T-cell (primary cell): ENCODE data around the gene RNF13. TPM values are rescaled to one million over a fixed set of nuclear protein-coding genes. Genes with fewer than 3 reads are reported as not detected.

Experiments used
- ATAC-seq, 4 experiments: fragments of 200-7000 bp in 3 of 4; fragments of 150-1000 bp in 1 of 4; cut with Tn5 transposase; replicated peaks in 1 of 4; 1 replicate in 3 of 4; 2 replicates in 1 of 4; pipeline ENCODE4 v1.10.0; 2021; ENCODE audit warnings: moderate library complexity in 3 of 4, mild to moderate bottlenecking in 2 of 4, moderate number of reproducible peaks in 1 of 4
- CTCF ChIA-PET, 2 donors: fragments of 300-600 bp; sonication (Branson Sonifier 250); formaldehyde crosslinking; loops; one replicate each; lab custom pipeline; 2022; ENCODE audit warnings: antibody characterized with exemption in 2 of 2; lab: Charles Lee
- POLR2A ChIA-PET, 2 donors: fragments of 300-600 bp; sonication (Branson Sonifier 250); formaldehyde crosslinking; loops; one replicate each; lab custom pipeline; 2022; ENCODE audit warnings: antibody characterized with exemption in 2 of 2; lab: Charles Lee
- DNase-seq, 35 experiments: peaks; one replicate each; pipeline versions ENCODE4 v3.0.0 to v3.0.0-alpha.2; 2013 to 2023
- H3K27ac ChIP-seq: one replicate; pipeline ENCODE4 v1.5.1; 2013; ENCODE audit warnings: low read length
- H3K27me3 ChIP-seq, 2 experiments: replicated peaks in 1 of 2; 1 replicate in 1 of 2; 2 replicates in 1 of 2; pipeline versions ENCODE4 v1.6.1 to v1.7.0; 2013; ENCODE audit warnings: low read length in 1 of 2, mixed read lengths in 1 of 2; ENCODE audit not compliant: control insufficient read depth in 2 of 2, insufficient read depth in 2 of 2; ENCODE audit errors: extremely low read depth in 1 of 2
- H3K36me3 ChIP-seq, 2 donors: 1 replicate in 1 of 2; 2 replicates in 1 of 2; pipeline versions ENCODE4 v1.6.1 to v1.7.0; 2013; ENCODE audit warnings: low read length in 1 of 2; ENCODE audit not compliant: control insufficient read depth in 2 of 2, insufficient read depth in 1 of 2; ENCODE audit errors: extremely low read depth in 1 of 2
- H3K4me1 ChIP-seq, 2 experiments: 1 replicate in 1 of 2; 2 replicates in 1 of 2; pipeline versions ENCODE4 v1.6.1 to v1.7.0; 2013; ENCODE audit warnings: low read length in 2 of 2, mixed read lengths in 1 of 2; ENCODE audit not compliant: insufficient read depth in 2 of 2, control insufficient read depth in 1 of 2; ENCODE audit errors: extremely low read depth in 1 of 2
- H3K4me3 ChIP-seq, 2 donors: 1 replicate in 1 of 2; 2 replicates in 1 of 2; pipeline versions ENCODE4 v1.5.1 to v1.7.0; 2013; ENCODE audit warnings: mild to moderate bottlenecking in 2 of 2, low read length in 1 of 2, moderate library complexity in 1 of 2; ENCODE audit not compliant: control insufficient read depth in 1 of 2; ENCODE audit errors: extremely low read depth in 1 of 2
- H3K9me3 ChIP-seq: 2 replicates; pipeline ENCODE4 v1.7.0; 2013
- H3K27ac Mint-ChIP-seq, 2 donors: one replicate each; pipeline ENCODE4 v1.8.0; 2020 to 2021; ENCODE audit warnings: mild to moderate bottlenecking in 2 of 2, mixed read lengths in 2 of 2
- H3K27me3 Mint-ChIP-seq, 2 donors: one replicate each; pipeline ENCODE4 v1.8.0; 2021 to 2022; ENCODE audit warnings: mixed read lengths in 2 of 2
- H3K36me3 Mint-ChIP-seq: one replicate; pipeline ENCODE4 v1.8.0; 2021; ENCODE audit warnings: mixed read lengths
- H3K4me1 Mint-ChIP-seq, 3 donors: one replicate each; pipeline ENCODE4 v1.8.0; 2020 to 2022; ENCODE audit warnings: mixed read lengths in 3 of 3, mild to moderate bottlenecking in 1 of 3
- H3K4me3 Mint-ChIP-seq, 3 donors: one replicate each; pipeline ENCODE4 v1.8.0; 2020 to 2022; ENCODE audit warnings: mild to moderate bottlenecking in 3 of 3, mixed read lengths in 3 of 3, moderate library complexity in 3 of 3
- H3K9me3 Mint-ChIP-seq, 3 donors: one replicate each; pipeline ENCODE4 v1.8.0; 2020 to 2022; ENCODE audit warnings: mixed read lengths in 3 of 3
- WGBS: methylation state at CpG from one replicate; pipeline ENCODE4 v1.1.5; 2013; ENCODE audit warnings: missing lambda C conversion rate; ENCODE audit not compliant: insufficient coverage; 5-methylcytosine and 5-hydroxymethylcytosine counted together
- total RNA-seq, 35 experiments: library from RNA in 6 of 35; stranded (reverse) in 6 of 35; fragments of 120-200 nt in 1 of 35; gene quantifications; one replicate each; pipeline versions ENCODE4 v1.2.1 to v1.2.4 and lab custom pipeline; 2013 to 2026

Gene RNF13
- total RNA-seq, 5 donors from 2014 or later (not counting 1 experiment from before 2014, with no cell fraction given), result 45.0 to 55.8 (median 54.8) TPM

GRCh38 chr3:149845570-149846244, 32.7 kb downstream of the RNF13 start:
- Mint-ChIP-seq H3K4me3 (no peak overlapping the region), H3K27ac (no peak overlapping the region), H3K4me1 (peaks cover 59 to 64% (median 62%) of the 10 kb centered on the region in 3 donors), H3K9me3 (no peaks in the 10 kb centered on the region), H3K27me3 (no peaks in the 10 kb centered on the region), H3K36me3 (peaks cover 46% of the 10 kb centered on the region)
- Histone ChIP-seq H3K4me1 (peaks cover 0 to 2% of the 10 kb centered on the region in 2 experiments), H3K9me3 (no peaks in the 10 kb centered on the region), H3K27me3 (no peaks in the 10 kb centered on the region), H3K36me3 (peaks cover 3 to 24% of the 10 kb centered on the region in 2 donors), H3K4me3 (no peak overlapping the region), H3K27ac (no peak overlapping the region)
- ChIA-PET POLR2A (no interaction called here), CTCF (no interaction called here)
- DNase-seq (no peak), ATAC-seq (no peak)
- WGBS, result no CpG with 5 or more reads among the region's 1 CpG

GRCh38 chr3:149848238-149848637, 35.2 kb downstream of the RNF13 start:
- H3K4me3 Mint-ChIP-seq, result no peak overlapping the region
- no peaks in the 10 kb centered on the region for H3K27me3 ChIP-seq
- no peak overlapping the region for H3K27ac ChIP-seq
- no peaks in the 10 kb centered on the region for H3K9me3 Mint-ChIP-seq
- DNase-seq, result no peak
- H3K4me3 ChIP-seq, result no peak overlapping the region
- POLR2A ChIA-PET, result no interaction called here
- peaks cover 50 to 58% (median 50%) of the 10 kb centered on the region in 3 donors for H3K4me1 Mint-ChIP-seq
- CTCF ChIA-PET, result interaction anchor here in 1 of 2 donors (1.0 kb wide), 1 partner anchor 11 kb away, joined by 3 read pairs; no protein-coding TSS in a partner anchor
- H3K27ac Mint-ChIP-seq, result peak overlapping the region in 1 of 2 donors; percentile 8
- peaks cover 0 to 2% of the 10 kb centered on the region in 2 experiments for H3K4me1 ChIP-seq
- H3K9me3 ChIP-seq, result no peaks in the 10 kb centered on the region
- no peak for ATAC-seq
- peaks cover 3 to 29% of the 10 kb centered on the region in 2 donors for H3K36me3 ChIP-seq
- H3K36me3 Mint-ChIP-seq, result peaks cover 59% of the 10 kb centered on the region
- no peaks in the 10 kb centered on the region for H3K27me3 Mint-ChIP-seq
- 93% methylated on average over 1 of the region's 1 CpG for WGBS

DNA sequence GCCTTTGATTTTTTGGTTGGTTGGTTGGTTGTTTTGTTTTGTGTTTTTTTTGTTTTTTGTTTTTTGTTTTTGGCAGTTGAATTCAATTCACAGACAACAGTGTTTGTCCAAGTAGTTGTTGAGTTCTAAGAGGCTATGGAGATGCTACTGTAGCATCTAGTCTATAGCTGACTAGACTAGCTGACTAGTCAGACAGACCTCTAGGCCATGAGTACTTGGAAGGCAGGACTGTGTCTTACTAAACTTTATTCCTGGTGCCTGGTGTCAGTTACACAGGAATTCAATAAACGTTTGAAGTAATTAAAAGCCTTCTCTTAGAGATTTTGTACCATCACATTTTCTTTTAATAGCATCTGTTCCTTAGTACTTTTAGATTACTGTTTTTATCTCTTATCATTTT, 35.7 kb downstream of the RNF13 start:
- no peak for DNase-seq
- Histone ChIP-seq H3K4me1 (peaks cover 0 to 2% of the 10 kb centered on the region in 2 experiments), H3K4me3 (no peak overlapping the region), H3K27ac (no peak overlapping the region), H3K36me3 (peaks cover 3 to 30% of the 10 kb centered on the region in 2 donors), H3K9me3 (no peaks in the 10 kb centered on the region), H3K27me3 (no peaks in the 10 kb centered on the region)
- CTCF ChIA-PET, result no interaction called here
- H3K27me3 Mint-ChIP-seq, result no peaks in the 10 kb centered on the region
- no peak overlapping the region for H3K27ac Mint-ChIP-seq
- peaks cover 61% of the 10 kb centered on the region for H3K36me3 Mint-ChIP-seq
- H3K4me3 Mint-ChIP-seq, result no peak overlapping the region
- no peaks in the 10 kb centered on the region for H3K9me3 Mint-ChIP-seq
- no CpG with 5 or more reads among the region's 1 CpG for WGBS
- no peak for ATAC-seq
- H3K4me1 Mint-ChIP-seq, result peaks cover 46 to 53% (median 46%) of the 10 kb centered on the region in 3 donors
- POLR2A ChIA-PET, result no interaction called here

GRCh38 chr3:149850787-149851584, 38.0 kb downstream of the RNF13 start:
- CTCF ChIA-PET, result interaction anchor here in 1 of 2 donors (0.6 kb wide), 1 partner anchor 43 kb away, joined by 3 read pairs; no protein-coding TSS in a partner anchor
- H3K36me3 ChIP-seq, result peaks cover 3 to 44% of the 10 kb centered on the region in 2 donors
- no peaks in the 10 kb centered on the region for H3K27me3 ChIP-seq
- POLR2A ChIA-PET, result no interaction called here
- H3K27me3 Mint-ChIP-seq, result no peaks in the 10 kb centered on the region
- no peak overlapping the region for H3K27ac Mint-ChIP-seq
- no peak for ATAC-seq
- 100% methylated on average over 1 of the region's 6 CpGs for WGBS
- peaks cover 69% of the 10 kb centered on the region for H3K36me3 Mint-ChIP-seq
- H3K4me1 ChIP-seq, result peaks cover 0 to 2% of the 10 kb centered on the region in 2 experiments
- H3K4me3 Mint-ChIP-seq, result no peak overlapping the region
- peaks cover 31 to 36% (median 32%) of the 10 kb centered on the region in 3 donors for H3K4me1 Mint-ChIP-seq
- H3K4me3 ChIP-seq, result no peak overlapping the region
- H3K9me3 Mint-ChIP-seq, result no peaks in the 10 kb centered on the region
- no peak overlapping the region for H3K27ac ChIP-seq
- no peak for DNase-seq
- H3K9me3 ChIP-seq, result no peaks in the 10 kb centered on the region

- no peak for DNase-seq
- Mint-ChIP-seq H3K36me3 (peaks cover 69% of the 10 kb centered on the region), H3K4me1 (peaks cover 6 to 23% (median 9%) of the 10 kb centered on the region in 3 donors), H3K27ac (no peak overlapping the region), H3K9me3 (no peaks in the 10 kb centered on the region), H3K4me3 (no peak overlapping the region), H3K27me3 (no peaks in the 10 kb centered on the region)
- CTCF ChIA-PET, result interaction anchor here in 1 of 2 donors (0.9 kb wide), 1 partner anchor 11 kb away, joined by 3 read pairs; no protein-coding TSS in a partner anchor
- Histone ChIP-seq H3K4me3 (no peak overlapping the region), H3K9me3 (no peaks in the 10 kb centered on the region), H3K36me3 (peaks cover 0 to 17% of the 10 kb centered on the region in 2 donors), H3K27ac (no peak overlapping the region), H3K4me1 (no peaks in the 10 kb centered on the region), H3K27me3 (no peaks in the 10 kb centered on the region)
- no CpG with 5 or more reads among the region's 2 CpGs for WGBS
- POLR2A ChIA-PET, result no interaction called here
- ATAC-seq, result no peak
Measured at GRCh38 chr3:149858911-149859310, 45.9 kb downstream of the RNF13 start.

DNA sequence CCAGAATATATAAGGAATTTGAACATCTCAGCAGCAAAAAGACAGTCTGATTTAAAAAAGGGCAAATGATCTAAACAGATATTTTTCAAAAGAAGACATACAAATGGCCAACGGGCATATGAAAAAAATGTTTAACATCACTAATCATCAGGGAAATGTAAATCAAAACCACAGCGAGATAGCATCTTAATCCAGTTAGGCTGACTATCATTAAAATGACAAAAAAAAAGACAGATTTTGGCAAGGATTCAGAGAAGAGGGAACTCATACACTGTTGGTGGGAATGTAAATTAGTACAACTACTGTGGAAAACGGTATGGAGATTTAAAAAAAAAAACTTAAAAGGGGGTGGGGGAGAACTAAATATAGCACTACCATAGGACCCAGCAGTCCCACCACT, 47.9 kb downstream of the RNF13 start:
- Mint-ChIP-seq H3K4me1 (peaks cover 6 to 25% (median 11%) of the 10 kb centered on the region in 3 donors), H3K9me3 (peaks cover 0 to 4% (median 0%) of the 10 kb centered on the region in 3 donors), H3K4me3 (no peak overlapping the region), H3K27me3 (no peaks in the 10 kb centered on the region), H3K36me3 (peaks cover 68% of the 10 kb centered on the region), H3K27ac (no peak overlapping the region)
- WGBS, result no CpG with 5 or more reads among the region's 3 CpGs
- Histone ChIP-seq H3K9me3 (no peaks in the 10 kb centered on the region), H3K27ac (no peak overlapping the region), H3K36me3 (peaks cover 0 to 9% of the 10 kb centered on the region in 2 donors), H3K4me3 (no peak overlapping the region), H3K27me3 (no peaks in the 10 kb centered on the region), H3K4me1 (no peaks in the 10 kb centered on the region)
- CTCF ChIA-PET, result no interaction called here
- no peak for ATAC-seq
- POLR2A ChIA-PET, result no interaction called here
- DNase-seq, result no peak
